DLD1 (cell line): Measurements from ENCODE around the gene PPP6R2.

Experiments
- in situ Hi-C: cut with HindIII; loops from 2 replicates; pipeline ENCODE4 v1.10.0; 2017; ENCODE audit warnings: low sequenced_read_pairs

PPP6R2 gene

DNA sequence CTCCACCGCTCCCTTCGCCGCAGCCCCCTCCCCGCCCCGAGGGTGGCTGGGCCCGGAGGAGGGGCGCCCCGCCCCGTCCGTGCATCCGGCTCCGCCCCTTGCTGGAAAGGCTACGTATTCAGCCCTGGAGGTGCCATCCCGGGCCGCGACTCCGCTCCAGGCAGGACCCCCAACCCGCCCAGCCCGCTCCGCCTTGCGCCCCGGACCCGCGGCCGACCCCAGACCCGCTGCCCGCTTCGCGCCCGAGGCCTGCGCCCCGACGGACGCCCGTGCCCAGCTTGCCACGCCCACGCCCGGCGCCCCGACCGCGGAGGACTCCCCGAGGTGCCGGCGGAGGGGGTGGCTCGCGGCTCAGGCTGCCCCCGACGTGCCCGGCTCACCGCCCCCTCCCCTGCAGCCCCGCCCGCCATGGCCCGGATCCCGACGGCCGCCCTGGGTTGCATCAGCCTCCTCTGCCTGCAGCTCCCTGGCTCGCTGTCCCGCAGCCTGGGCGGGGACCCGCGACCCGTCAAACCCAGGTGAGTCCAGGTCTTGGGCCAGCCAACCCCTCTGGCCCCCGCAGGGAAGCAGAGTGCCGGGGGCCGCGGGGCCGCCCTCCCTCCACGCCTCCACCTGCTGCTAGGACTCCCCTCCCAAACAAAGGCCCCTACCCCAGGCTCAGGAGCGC, 138.4 kb downstream of the PPP6R2 start, which contains the start of gene ADM2:
TSS of gene ADM2 (plus strand) at position 104 of the 667 bp plus-strand sequence. CDS start at position 409, 305 bp downstream.
- in situ Hi-C loops = no loop called here

DNA sequence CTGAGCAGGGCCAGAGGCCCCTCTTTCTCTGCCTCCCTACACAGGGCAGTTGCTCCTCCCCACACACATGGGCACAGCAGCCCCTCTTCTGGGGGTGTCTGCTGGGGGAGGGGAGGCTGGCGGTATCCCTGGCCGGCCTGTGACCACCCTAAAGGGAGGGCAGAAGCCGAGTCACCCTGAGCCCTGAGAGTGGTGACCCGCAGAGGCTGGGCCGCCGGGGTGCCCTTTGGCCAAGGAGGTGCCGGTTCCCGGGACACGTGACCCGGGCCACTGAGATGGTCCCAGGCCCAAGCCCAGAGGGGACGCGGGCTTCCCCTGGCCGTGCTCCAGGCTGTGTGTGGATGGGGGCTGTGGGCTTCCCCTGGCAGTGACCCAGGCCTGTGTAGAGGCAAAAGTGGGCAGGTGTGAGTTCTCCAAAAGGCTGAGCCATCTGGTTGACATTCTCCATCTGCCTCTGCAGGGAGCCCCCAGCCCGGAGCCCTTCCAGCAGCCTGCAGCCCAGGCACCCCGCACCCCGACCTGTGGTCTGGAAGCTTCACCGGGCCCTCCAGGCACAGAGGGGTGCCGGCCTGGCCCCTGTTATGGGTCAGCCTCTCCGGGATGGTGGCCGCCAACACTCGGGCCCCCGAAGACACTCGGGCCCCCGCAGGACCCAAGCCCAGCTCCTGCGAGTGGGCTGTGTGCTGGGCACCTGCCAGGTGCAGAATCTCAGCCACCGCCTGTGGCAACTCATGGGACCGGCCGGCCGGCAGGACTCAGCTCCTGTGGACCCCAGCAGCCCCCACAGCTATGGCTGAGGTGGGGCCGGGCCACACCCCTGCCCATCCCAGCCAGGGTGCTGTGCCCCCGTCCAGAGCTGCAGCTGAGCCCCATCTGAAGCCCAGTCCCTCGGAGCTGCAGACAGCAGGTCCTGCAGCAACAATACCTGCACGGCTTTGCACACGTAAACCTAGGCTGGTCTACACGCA, 139.3 kb downstream of the PPP6R2 start:
- in situ Hi-C loops = no loop called here

DNA sequence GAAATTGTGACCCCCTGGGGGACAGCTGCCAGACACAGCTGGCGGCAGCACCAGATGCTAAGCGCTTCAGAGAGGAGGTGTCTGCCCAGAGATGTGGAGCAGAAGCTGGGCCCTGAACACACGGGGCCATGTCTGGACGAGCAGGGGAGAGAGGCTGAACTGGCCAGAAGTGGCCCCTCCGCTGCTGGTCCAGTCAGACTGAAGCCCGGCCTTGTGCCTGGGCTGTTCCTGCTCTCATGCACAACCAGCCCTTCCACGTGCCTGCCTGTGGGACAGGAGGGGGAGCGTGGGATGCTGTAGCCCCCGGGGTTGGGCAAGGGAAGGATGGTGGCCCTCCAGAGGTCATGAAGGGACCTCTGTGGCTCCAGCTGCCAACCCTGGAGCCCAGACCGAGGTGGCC, 140.0 kb downstream of the PPP6R2 start:
- in situ Hi-C loops = no loop called here

DNA sequence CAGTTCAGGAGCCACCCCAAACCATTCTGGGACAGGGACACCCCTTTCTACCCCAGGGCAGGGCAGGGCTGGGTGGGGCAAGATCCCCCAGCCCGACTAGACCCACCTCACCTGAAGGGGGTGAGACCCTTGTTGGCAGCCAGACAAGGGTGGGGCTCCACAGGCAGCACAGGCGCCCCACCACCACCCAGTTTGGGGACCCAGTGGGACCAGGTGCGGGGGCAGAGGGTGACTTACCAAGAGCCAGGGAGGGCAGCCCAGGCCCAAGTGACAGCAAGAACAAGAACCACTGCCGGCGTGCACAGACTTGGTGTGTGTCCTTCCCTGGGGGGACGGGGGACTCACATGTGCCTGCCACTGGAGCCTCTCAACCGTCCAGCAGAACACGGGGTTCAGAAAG, 140.4 kb downstream of the PPP6R2 start:
- in situ Hi-C loops = no loop called here

DNA sequence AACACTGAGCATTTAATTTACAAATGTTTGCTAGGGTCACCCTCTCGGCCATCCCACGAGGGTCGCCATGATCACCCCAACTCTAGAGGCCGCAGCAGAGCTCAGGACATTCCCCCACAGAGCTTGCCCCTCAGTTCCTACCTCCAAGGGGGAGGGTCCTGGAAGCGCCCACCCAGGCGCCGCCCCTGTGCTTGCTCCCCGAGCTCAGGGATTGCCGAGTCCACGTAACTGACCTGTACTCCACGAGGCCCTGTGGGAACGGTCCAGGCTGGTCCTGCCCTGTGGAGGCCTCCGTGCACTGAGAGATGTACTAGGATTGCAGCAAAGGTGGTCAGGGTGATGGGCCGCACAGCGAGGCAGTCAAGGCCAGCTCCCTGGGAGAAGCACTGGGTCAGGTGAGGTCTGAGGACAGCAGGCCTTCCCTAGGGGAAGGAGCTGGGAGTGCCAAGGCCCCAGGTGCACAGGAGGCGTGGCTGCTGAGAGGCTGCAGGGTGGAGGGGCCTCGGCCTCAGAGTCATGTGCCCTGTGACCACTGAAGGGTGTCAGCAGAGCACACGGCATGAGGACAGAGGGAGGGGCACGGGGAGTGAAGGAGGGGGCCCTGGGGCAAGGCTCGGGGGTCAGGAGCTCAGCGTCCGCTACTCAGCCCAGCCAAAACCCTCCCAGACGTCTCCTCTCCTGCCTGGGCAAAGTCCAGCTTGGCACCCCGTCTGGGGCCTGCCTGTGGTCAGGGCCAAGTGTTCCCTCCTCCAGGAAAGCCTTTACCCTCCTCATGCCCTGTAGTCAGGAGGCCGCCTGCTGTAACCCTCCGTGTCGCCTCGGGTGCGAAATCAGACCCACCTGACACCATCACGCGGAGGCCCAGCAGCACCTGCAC, 141.1 kb downstream of the PPP6R2 start:
- in situ Hi-C loops = no loop called here

DNA sequence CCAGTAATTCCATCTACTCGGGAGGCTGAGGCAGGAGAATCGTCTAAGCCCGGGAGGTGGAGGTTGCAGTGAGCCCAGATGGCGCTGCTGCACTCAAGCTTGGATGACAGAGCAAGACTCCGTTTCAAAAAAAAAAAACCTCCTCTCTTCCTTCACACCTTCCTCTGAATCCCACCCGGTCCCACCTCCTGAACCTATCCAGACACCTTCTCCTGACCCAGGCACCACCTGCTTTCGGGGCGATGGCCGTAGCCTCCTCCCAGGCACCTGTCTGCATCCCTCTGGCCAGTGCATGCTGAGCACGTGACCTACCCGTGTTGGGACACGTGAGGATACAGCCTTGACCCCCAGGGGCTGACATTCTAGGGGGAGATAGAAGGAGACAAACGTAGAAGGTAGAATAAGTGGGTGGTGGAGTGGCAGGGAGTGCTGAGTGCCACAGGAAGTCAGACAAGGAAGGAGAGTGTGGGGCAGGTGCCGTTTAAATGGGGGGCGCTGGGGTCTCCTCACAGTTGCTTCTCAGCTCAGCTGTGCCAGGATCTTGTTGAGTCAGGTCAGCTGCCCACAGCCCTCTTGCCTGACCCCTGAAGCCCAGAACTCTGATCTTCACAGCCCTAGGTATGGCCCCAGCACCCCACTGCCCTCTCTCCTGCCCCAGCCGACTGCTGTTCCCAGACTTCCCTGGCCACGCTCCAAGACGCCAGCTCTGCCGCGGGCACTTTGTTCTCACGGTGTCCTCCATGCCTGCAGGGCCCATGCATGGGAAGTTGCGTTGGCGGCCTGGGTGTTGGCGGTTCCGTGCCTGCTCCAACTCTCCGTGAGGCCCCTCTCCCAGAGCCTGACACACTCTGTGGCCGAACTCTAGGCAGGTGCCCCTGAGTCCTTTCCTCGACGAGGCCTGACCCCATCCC, 142.3 kb downstream of the PPP6R2 start:
- in situ Hi-C loops = no loop called here

DNA sequence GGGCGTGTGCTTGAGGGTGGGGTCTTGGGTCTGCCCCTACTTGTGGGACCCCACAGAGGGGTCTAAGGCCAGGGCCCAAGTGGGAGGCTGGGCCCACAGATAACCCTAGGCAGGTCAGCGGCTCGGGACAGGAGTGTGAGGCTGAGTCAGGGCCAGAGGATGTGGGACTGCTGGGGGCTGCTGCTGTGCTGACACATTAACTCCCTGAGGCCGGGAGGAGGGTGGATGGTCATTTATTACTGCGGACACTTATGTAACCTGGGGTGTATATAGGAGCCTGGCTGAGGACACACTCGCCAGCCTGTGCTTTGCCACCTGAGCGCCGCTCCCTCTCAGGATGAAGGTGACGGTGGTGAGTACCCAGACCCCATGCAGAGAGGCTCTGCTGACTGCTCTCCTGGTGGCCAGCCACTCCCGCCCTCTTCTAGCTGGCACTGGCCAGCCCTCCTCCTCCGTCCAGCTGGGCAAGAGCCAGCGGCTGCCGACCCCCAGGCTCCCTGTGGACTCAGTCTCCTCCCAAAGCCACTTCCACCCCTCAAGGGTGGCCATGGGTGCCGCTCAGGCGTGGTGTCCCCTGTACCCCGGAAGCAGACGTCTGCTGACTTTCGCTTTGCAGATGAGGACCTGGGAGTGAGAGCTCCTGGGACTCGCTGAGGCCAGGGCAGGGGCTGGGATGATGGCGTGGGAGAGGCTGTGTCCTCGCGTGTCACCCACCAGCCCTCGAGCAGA, 143.6 kb downstream of the PPP6R2 start, which contains the start of gene MIOX:
TSS of gene MIOX (plus strand) at position 299 of the 729 bp plus-strand sequence. CDS start at position 338, 39 bp downstream.
- in situ Hi-C loops = no loop called here

DNA sequence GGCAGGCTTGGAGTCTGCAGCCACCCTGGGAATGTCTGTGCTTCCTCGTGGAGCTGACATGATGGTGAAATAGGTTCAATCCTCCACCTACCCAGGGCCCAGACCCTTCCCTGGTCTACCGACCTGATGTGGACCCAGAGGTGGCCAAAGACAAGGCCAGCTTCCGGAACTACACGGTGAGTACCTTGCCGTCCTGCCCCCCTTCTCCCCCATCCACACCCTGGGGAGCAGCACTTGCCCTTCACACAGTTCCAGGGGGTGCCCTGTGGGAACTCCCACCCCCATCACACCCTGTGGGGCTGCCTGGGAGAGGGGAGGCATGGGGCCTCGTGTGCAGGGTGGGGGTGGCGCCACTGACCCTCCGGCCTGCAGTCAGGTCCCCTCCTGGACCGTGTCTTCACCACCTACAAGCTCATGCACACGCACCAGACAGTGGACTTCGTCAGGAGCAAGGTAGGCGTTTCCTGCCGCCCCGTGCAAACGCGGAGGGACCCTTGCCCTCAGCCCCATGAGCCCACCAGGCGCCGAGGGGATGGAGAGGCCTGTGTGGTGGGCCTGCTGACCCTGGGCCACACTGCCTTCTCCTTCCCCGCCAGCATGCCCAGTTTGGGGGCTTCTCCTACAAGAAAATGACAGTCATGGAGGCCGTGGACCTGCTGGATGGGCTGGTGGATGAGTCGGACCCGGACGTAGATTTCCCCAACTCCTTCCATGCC, 144.3 kb downstream of the PPP6R2 start:
- in situ Hi-C loops = no loop called here

DNA sequence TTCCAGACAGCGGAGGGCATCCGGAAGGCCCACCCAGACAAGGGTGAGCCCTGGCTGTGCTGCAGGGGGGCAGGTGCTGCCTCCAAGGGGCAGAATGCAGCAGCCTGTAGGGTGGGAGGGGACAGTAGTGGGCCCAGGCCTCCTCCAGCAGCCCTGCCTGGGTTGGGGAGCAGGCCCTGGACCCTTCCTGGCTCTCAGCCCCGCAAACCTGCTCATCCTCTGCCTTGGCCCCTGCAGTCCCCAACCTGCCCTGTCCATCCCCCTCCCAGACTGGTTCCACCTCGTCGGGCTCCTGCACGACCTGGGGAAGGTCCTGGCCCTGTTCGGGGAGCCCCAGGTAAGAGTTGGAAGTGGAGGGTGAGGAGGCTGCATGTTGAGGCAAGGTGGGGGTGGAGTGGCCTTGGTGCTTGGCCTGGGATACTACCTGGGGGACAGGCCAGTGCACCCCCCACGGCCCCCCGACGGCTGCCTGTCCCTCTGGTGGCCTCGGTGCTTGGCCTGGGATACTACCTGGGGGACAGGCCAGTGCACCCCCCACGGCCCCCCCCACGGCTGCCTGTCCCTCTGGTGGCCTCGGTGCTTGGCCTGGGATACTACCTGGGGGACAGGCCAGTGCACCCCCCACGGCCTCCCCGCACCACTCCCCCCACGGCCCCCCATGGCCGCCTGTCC, 145.0 kb downstream of the PPP6R2 start:
- in situ Hi-C loops = no loop called here

DNA sequence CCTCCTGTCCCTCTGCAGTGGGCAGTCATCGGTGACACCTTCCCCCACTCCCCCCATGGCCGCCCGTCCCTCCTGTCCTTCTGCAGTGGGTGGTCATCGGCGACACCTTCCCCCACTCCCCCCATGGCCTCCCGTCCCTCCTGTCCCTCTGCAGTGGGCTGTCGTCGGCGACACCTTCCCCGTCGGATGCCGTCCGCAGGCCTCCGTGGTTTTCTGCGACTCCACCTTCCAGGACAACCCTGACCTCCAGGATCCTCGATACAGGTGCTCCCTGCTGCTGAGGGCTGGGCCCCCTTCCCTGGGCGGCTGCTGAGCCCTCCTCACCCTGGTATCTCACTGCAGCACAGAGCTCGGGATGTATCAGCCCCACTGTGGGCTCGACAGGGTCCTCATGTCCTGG, 145.8 kb downstream of the PPP6R2 start:
- in situ Hi-C loops = no loop called here

DNA sequence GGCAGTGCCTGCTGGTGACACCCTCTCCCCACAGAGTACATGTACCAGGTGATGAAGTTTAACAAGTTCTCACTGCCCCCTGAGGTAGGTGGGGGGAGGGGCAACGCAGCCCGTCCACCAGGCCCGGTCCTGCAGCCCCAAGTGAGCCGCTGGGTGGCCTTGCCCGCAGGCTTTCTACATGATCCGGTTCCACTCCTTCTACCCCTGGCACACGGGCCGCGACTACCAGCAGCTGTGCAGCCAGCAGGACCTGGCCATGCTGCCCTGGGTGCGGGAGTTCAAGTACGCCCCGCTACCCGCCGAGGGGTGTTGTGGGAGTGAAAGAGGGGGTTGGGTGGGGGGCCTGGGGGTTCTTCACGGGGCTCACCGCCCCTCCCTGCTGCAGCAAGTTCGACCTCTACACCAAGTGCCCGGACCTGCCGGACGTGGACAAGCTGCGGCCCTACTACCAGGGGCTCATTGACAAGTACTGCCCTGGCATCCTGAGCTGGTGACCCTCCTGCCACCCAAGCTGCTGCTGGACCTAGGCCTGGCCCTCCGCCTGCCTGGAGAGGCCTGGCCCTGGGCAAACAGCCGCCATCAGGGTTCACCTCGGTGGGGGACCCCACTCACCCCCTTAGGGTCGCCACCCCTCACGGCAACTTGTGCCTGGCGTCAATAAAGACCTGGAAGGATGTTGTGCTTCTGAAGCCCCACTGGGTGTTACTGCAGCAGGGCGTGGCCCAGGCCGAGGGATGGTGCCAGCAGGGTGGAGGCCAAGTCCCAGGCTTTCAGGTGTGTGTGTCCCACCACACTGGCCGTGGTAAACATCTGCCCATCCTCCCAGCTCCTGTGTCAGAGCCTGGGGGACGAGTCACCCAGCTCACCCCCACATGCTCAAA, 146.5 kb downstream of the PPP6R2 start:
- in situ Hi-C loops = no loop called here

DNA sequence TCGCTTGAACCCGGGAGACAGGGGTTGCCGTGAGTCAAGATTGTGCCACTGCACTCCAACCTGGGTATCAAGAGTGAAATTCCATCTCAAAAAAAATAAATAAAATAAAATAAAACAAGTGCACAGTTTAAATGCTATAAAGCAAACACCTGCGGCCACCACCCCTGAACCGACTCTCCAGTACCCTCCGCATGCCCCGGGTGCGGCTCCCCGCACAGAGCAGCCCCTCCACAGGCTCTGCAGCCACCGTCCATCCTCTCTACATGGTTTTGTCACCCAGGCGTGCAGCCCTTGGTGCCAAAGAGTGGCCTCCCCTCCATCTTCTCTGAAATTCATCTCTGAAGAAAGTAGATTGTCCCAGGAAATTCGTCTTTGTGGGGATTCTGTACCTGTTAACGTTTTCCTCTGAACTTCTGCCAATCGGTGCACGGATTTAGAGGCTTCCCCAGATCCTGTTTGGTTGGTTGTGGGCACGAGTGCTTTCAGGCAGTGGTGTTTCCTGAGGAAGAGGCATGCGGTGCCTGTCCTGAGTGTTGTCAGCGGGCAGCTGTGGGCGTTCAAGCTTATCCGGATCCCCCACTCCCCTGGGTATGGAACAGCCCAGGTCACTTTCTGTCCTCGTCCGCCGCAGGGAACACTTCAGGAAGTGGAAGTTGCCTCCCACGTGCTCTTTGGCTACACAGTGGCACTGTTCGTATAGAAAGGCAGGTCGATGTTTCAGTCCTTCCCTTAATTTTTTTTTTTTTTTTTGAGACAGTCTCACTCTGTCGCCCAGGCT, 147.6 kb downstream of the PPP6R2 start:
- in situ Hi-C loops = no loop called here
